Jurkat, Clone E6-1 (cell line): ENCODE measurements around the gene NINJ2.

Source experiments
- DNase-seq: peaks from one replicate; pipeline ENCODE4 v3.0.0-alpha.2; 2011; ENCODE audit warnings: low read depth, low spot score
- H3K4me3 ChIP-seq: 2 replicates; pipeline ENCODE4 v1.5.1; 2011; ENCODE audit warnings: mild to moderate bottlenecking, low read length, control low read depth, moderate library complexity

Gene NINJ2

DNA sequence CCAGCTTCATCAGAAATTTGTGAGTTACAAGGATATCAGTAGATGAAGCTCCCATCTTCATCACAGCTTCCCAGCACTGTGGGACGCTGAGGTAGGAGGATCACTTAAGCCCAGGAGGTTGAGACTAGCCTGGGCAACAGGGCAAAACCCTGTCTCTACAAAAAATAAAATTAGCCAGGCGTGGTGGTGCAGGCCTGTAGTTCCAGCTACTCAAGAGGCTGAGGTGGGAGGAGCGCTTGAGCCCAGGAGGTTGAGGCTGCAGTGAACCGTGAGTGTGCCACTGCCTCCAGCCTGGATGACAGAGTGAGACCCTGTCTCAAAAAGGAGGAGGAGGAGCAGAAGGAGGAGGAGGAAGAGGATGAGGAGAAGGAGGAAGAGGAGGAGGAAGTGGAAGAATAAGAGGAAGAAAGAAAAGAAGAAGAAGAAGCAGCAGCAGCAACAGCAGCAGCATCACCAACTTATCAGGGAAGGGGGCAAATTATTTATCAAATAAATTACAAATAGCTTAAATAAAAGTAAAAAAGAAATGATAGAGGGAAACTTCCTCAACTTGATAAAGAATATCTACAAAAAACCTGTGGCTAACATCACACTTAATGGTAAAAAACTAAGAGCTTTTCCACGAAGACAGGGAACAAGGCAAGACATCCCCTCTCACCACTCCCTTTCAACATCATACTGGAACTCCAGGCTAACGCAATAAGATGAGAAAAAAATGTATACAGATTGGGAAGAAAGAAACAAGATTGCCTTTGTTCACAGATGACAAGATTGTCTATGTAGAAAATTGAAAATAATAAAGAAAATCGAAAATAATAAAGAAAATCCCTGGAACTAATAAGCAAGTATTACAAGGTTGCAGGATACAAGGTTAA lies 69.6 kb downstream of the NINJ2 start:
- no peak for DNase-seq
- no peak overlapping the region for H3K4me3 ChIP-seq

DNA sequence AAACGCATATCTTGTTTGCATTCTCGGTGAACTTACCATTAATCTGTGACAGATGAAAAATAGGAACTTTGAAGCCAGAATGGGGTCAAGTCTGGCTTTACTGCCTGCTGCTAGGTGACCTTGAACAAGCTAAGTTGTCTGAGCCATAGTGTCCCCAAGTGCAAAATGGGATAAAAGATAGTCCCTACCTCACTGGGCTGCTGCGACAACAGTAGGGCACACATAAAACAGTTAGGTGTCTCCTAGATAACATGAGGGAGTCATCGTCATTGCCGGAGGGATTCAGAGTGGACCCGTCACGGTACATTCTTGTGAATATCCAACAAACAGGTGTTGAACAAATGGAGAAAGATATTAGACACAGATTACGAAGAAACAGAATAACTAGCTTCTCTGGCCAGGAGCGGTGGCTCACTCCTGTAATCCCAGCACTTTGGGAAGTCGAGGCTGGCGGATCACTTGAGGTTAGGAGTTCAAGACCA lies 71.2 kb downstream of the NINJ2 start:
- H3K4me3 ChIP-seq = no peak overlapping the region
- DNase-seq = no peak

DNA sequence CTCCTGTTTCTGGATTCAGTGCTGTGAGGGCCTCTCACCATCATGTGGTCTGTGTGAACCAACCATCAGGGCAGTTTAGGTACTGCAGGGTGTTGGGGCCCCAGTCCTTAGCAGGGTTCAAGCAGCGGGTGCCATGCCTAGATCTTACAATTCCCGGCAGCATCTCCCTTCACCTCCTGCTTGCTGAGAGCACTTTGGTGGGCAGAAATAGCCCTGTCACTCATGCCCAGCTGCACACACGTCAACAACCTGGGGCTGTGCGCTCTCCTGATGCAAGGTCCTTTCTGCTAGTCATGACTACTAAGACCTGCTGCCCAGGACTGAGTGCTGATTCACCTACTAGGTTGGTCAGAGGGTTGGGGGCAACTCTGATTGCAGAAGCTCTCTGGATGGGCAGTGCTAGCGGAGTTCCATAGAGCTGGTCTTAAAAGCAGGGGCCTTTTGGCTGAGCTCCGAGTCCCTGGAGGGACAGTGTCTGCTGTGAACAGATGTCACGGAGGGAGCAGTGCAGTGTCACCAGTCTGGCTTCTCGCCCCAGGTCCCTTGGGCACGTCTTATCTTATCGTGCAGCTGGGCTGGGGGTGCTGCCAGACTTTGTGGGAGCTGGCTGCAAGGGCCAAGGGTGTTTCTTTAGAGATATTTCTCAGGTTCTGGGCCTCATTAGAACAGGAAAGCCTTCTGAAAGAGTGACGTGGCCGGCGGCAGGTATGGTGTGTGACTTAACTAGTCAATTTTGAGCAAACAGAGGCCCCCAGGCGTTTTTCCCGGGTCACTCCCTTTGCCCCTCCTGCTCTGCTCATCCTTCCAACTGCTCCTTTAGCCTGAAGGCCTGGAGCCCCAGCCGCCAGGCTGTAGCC lies 71.8 kb downstream of the NINJ2 start:
- DNase-seq = no peak
- H3K4me3 ChIP-seq = no peak overlapping the region

DNA sequence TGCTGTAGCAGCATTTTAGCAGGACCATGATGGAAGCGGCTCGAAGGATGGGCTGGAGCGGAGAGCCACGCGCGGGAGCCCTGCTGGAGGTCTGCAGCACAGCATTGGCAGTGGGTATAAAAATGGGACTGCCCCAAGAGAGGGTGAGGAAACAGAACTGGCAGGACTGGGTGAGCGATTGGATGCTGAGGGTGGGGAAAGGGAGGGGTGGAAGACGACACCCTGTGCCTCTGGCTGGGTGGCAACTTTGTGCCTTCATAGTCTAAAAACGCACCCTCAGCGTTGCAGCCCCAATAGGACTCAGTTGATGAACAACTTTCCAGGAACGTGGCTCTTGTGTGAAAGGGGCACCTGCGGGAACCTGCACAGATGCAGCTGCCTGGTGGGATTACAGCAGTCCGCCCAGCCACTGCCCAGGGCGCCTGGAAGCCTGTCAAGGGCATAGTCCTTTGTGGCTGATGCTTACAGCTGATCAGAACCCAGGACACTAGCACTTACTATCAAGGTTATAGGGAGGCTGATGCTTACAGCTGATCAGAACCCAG lies 73.0 kb downstream of the NINJ2 start:
- DNase-seq = no peak
- H3K4me3 ChIP-seq = no peak overlapping the region

DNA sequence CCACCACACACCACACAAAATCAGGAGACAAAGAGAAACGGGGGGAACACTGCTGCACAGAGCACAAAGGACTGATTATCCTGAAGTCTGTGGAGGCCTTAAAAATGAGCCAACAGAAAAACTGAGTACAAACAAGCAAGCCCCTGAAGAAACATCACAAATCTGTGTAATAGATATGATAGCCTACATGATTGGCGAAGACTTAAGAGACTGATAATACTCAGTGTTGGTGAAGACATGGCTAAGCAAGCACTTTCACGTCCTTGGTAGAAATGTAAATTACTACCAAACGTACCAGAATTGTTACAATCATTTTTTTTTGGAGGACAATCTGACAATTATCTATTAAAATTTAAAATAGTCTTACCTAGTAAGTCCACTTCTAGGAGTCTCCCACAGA lies 74.6 kb downstream of the NINJ2 start:
- DNase-seq = no peak
- H3K4me3 ChIP-seq = no peak overlapping the region

DNA sequence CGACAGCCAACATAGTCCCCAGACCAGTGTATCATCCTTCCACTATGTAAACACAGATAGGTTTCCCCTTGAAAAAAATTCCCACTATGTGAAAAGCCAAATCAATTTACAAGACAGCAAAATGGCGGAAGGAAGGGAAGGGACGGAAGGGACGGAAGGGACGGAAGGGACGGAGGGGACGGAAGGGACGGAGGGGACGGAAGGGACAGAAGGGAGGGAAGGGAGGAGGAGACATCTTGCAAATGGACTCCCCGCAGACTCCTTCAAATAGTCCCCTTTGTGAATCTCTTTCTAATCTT lies 75.3 kb downstream of the NINJ2 start:
- no peak for DNase-seq
- no peak overlapping the region for H3K4me3 ChIP-seq

DNA sequence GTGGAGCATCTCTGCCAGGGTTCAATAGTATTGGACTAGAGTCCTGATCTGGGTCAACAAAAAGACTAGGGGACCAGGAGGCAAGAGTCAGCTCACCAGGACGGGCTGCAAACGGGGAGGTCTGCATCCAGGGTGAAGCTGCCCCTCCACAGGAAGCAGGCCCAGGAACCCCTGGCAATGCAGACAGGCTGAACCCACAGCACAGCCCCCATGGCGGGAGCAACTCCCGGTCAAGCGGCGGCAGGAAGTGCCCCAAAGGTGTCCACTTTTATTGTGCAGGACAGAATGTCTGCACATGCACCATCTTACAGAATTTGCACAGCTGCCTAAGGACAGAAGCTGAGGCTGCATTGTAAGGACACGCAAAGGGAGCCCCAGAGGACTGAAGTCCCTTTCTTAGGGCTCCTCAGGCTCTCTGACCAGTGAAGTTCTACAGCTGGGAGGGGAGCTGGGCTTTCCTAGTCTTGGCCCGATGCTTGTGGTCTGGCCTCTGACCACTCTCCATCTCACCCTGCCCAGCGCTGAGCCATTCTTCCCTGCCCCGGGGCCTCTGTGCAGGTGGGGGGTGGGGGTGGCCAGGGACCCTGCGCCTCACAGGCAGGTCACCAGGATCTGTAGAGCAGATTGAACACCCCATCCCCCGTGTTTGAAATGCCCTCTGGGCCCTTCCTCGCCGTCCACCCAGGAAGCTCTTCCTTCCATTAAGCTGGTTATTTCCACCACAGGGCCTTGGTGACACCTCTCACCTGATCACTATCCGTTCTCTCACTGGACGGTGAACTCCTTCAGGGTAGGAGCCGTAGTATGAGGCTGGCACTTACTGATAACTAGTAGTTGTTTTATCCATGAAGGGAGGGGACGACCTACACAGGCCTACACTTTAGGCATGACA lies 75.9 kb downstream of the NINJ2 start:
- no peak for DNase-seq
- H3K4me3 ChIP-seq = no peak overlapping the region

DNA sequence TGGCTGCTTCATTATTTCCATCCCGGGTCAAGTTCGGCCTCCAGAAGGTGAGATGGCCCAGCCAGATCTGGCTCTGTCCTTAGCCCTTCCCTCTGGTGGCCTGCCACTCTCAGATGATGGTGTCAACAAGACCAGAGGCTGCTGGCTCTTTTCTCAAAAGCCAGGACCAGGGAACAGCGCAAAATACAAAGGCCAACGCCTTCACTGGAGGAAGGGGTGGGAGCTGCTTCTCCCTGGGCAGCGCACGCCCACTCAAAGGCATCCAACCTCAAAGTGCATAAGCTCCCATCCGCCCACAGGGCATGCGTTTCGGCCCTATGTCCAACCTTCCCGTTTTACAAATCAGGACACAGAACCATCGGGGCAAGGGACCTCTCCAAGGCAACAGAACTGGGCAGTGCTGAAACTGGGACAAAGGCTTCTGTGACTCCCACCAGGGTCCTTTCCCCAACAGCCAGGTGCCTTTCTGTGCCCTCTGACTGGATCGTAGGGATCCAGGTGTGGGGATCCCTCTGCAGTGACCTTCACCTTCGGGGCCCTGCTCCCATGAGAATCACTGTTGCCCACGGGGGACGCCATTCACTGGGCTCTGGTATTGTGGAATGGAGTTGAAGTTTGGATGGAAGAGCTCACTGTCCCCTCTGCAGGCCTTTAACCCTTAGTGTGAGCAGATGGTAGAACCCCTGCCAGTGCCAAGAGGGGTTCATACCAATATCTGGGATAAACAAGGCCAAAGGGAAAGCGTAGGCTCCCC lies 76.8 kb downstream of the NINJ2 start:
- no peak for DNase-seq
- H3K4me3 ChIP-seq = no peak overlapping the region

DNA sequence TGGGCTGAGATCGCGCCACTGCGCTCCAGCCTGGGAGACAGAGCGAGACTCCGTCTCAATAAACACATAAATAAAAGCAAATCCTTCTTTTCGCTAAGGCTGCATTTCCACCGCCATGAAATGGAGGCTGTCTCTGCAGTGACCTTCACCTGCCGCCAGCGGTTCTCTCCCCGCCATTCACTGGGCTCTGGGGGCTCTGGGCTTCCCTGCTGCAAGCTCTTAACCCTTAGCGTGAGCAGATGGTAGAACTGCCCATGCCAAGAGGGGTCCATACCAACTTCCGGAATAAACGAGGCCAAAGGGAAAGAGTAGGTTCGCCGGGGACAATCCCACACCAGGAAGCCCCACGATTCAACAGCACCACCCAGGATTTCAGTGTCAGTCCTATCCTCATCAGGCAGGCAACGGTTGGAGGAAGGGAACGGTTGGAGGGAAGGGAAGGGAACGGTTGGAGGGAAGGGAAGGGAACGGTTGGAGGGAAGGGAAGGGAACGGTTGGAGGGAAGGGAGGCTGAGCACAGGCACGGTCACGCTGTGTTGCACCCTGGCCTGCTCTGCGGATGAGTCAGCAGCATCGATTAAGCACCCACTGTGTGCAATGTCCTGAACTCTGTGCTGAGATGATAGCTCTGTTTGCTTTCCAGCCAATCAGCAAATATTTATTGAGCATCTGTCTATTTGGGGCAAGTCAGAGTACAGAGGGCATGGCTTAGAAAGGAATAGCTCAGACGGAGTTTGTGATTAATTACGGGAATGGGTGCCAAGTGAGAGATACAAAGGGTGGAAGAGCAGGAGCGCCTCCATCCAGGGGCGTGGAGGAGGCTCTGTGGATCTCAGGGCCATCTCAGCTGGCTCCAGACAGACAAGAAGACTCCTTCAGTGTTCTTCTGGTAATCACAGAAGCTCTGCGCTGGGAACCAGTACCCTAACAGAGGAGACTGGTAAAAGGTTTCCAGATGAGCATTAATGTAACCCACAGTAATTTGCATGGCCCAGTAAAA lies 77.9 kb downstream of the NINJ2 start:
- no peak for DNase-seq
- H3K4me3 ChIP-seq = no peak overlapping the region

DNA sequence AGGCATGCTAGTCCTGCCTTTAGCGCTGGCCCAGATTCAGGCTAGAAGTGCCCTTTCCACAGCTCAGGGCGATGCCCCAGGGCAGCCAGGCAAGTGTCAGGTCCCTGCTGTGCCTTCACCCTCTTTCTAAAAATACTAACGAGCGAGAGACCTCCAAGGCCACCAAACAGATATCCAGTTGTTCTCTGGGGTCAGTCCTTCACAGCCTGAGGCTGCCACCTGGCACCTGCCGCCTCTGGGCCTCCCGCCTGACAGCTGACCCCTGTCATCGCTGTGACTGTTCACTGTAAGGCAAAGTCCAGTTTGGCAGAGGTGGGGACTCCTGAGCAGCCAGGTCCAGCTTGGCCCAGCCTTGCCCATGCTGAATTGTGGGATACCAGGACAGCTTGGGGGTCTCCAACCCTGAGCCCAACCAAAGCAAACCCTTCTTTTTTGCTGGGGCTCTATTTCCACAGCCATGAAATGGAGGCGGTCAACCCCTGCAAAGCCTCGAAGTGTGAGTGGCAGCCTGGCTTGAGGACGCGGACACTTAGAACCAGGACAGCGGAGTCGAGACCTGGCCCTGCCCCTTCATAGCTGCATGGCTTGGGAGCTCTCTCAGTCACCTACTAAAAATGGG lies 79.9 kb downstream of the NINJ2 start:
- DNase-seq = no peak
- H3K4me3 ChIP-seq = no peak overlapping the region

DNA sequence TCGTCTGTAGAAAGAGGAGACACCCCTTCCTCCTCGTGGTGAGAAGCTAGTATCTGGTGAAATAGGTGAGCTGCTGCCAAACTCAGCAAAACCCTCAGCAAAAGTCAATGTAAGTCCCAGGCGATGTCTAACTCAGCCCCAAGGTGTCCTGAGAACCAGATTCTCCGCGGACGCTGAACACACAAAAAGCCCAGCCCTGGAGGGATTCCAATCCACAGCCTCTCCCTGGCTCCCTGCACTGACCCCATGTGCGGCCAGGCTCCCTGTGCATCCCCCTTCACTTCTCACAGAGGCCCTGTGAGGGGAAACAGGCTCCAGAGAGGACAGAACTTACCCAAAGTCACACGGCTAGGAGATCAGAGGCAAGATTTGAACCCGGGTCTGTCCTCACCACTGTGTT lies 81.5 kb downstream of the NINJ2 start:
- no peak for DNase-seq
- no peak overlapping the region for H3K4me3 ChIP-seq

DNA sequence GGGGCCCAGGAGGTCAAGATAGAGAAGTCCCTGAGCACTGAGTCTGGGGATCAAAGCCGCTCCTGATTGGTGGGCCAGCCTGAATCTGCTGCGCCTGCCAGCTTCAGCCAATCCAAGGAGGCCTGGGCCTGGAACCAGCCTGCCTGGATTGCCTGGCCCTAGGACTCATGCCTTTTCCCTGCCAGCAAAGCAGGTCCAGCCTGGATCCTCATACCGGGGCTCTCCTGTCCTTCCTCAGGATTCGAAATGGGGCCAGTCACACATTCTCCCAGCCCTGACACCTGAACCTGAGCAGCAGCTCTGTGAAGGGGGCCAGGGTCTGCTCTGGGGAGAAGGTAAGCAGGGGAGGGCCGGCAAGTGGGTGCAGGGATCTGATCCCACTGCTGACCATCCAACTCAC lies 81.9 kb downstream of the NINJ2 start:
- H3K4me3 ChIP-seq = no peak overlapping the region
- DNase-seq = no peak

DNA sequence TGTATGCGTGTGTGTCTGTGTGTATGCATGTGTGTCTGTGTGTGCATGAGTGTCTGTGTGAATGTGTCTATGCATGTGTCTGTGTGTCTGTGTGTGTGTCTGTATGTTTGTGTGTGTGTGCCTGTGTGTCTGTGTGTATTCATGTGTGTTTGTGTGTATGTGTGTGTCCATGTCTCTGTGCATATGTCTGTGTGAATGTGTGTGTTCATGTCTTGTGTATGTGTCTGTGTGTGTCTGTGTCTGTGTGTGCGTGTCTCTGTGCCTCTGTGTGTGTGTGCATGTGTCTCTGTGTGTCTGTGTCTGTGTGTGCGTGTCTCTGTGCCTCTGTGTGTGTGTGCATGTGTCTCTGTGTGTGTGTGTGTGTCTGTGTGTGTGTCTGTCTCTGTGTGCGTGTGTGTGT lies 82.4 kb downstream of the NINJ2 start:
- no peak overlapping the region for H3K4me3 ChIP-seq
- DNase-seq = no peak

DNA sequence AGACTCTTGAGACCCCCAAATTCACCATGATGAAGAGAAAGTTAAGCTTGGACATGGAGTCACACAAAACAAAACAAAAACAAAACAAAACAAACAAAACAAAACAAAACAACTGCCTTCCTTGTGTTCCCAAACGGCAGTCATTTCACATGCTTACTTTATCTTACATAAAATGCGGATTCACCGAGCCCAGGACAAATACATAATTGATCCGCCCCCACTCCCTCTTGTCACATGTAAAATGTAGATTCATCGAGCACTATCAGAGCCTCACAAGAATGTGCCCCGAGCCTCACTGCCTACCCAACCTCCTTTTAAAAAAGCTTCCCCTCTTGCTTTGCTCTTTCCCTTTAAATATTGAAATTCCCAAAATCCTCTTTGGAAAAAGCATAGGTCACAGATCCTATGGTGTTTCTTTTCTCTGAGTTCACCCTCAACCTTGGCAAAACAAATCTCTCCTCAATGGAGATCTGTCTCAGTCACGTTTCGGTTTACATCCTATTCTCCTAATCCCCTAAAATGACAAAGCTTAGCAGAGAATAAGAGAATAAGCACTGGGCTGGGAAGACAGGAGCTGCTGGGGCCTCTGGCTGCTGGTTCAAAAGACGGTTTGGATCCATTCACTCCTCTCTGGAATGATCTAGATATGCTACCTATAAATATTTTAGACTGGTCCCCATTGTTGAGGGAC lies 83.7 kb downstream of the NINJ2 start:
- DNase-seq = no peak

DNA sequence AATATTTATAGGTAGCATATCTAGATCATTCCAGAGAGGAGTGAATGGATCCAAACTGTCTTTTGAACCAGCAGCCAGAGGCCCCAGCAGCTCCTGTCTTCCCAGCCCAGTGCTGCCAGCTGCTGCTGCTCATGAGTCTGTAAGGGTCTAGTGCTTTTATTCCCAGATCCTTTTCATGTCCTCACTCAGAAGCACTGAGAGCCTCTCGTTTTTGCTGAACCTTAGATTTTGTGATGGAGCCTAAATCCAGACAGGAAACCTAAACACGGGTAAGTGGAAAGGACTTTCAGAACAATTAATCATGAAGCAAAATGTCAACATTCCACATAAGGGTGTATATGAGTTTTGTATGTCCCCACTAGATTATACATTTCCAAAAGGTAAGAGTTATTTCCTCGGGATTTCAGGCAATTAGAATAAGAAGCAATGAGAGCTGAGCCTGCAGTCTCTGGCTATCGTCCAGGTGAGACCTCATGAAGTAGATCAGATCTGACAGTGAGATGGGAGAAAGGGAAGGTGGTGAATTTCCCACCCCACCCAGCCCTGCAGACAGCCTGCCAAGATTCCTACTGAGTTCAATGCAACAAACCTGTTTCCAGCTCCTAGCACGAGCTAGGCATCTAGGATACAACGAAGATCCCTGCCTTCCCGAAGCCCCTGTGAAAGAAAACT lies 84.4 kb downstream of the NINJ2 start:
- DNase-seq = no peak
- no peak overlapping the region for H3K4me3 ChIP-seq

More for the DNA sequence above, 83.7 kb downstream of the NINJ2 start:
- H3K4me3 ChIP-seq = no peak overlapping the region
